CD8-positive, alpha-beta memory T cell (primary cell): Measurements from ENCODE around the gene LBHD2. TPM values are rescaled to one million over a fixed set of nuclear protein-coding genes. Genes with fewer than 3 reads are reported as not detected.

ENCODE experiments used
- polyA plus RNA-seq: library from polyadenylated mRNA; unstranded; fragments of 300-500 nt; fragmentation: Illumina TruSeq; gene quantifications from one replicate; pipeline ENCODE4 v1.2.3, GENCODE V29; 2021
- total RNA-seq, 2 experiments: library from RNA; stranded (reverse); gene quantifications; one replicate each; pipeline ENCODE4 v1.2.3, GENCODE V29; 2021

LBHD2 gene
- total and polyA plus RNA-seq, 3 experiments from 2014 or later, result not detected

Other genes starting within 250 kb of the LBHD2 start
- gene AMN, start 161.5 kb upstream of the LBHD2 start, total RNA-seq, result under 1 TPM; 0.66 to 0.75 TPM
- 1.6 TPM for gene AMN, start 161.5 kb upstream of the LBHD2 start, polyA plus RNA-seq
- 1 to 10 TPM; 1.6 to 2.9 TPM for gene CDC42BPB, start 26.7 kb upstream of the LBHD2 start, total RNA-seq
- 0.32 TPM for gene CDC42BPB, start 26.7 kb upstream of the LBHD2 start, polyA plus RNA-seq
- not detected for gene EXOC3L4, start 10.5 kb downstream of the LBHD2 start, total RNA-seq
- gene EXOC3L4, start 10.5 kb downstream of the LBHD2 start, polyA plus RNA-seq, result not detected
- gene TNFAIP2, start 39.3 kb downstream of the LBHD2 start, total RNA-seq, result 1 to 10 TPM in 1 of 2 experiments, under 1 TPM in 1; 0.70 to 1.4 TPM
- not detected for gene TNFAIP2, start 39.3 kb downstream of the LBHD2 start, polyA plus RNA-seq